ENCODE results near the gene RAB38. TPM values are rescaled to one million over a fixed set of nuclear protein-coding genes. Genes with fewer than 3 reads are reported as not detected.

The RAB38 gene
- total RNA-seq, 1 experiment from 2014 or later: 13.3 TPM

DNA sequence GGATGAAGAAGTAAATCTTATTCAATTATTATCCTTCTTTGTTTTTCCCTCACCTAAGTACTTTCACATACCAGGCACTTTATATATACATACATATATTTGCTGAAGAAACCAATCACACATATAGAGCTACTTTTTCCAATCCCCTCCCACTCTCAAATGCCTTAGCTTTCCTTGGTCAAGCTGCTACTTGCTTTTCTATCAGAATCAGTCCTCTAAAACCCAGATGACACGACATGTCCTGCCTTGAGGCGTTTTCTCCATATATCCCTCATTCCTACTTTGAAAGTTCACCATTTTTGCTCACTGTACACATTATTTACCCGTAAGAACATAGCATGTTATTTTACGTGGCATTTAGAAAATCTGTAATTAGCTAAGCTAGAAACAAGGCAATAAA is 5.4 kb downstream of the RAB38 start:
- Mint-ChIP-seq H3K27ac (no peak overlapping the region), H3K9me3 (no peaks in the 10 kb centered on the region), H3K4me1 (peaks cover 23% of the 10 kb centered on the region), H3K4me3 (no peak overlapping the region), H3K27me3 (ENCODE audit: low read depth) (no peaks in the 10 kb centered on the region), H3K36me3 (peaks cover 5% of the 10 kb centered on the region; the same call in 1 of the 2 replicates)
- CTCF ChIA-PET: no interaction called here
- POLR2A ChIA-PET: no interaction called here
- no peak for DNase-seq (ENCODE audit: low spot score)
- ATAC-seq: no peak
- TF ChIP-seq FOXK1 (CRISPR knock-in tag; IDR thresholded peaks at IDR 0.05) (no peak), JAZF1 (CRISPR knock-in tag; IDR thresholded peaks at IDR 0.05) (no peak)
- TF ChIP-seq, protein P1, sequence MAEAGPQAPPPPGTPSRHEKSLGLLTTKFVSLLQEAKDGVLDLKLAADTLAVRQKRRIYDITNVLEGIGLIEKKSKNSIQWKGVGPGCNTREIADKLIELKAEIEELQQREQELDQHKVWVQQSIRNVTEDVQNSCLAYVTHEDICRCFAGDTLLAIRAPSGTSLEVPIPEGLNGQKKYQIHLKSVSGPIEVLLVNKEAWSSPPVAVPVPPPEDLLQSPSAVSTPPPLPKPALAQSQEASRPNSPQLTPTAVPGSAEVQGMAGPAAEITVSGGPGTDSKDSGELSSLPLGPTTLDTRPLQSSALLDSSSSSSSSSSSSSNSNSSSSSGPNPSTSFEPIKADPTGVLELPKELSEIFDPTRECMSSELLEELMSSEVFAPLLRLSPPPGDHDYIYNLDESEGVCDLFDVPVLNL (CRISPR knock-in tag; IDR thresholded peaks at IDR 0.05; ENCODE audit: borderline replicate concordance, low read depth): no peak

DNA sequence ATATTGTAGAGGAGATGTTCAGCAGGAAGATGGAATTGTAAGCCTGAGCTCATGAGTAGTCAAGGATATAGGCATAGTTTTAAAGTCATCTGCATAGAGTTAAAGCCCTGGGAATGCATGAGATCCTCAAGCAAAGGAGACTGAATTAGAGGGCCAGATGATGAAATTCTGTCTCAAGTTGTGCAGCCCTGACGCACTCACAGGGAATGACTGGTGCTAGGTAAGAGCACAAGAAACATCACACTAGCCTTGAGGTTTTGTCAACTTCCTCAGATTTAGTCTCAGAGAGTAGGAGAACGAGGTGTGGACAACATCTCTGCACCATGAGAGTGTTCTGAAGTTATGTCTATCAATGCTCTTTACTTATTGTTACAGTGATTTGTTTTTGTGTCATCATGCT is 5.8 kb downstream of the RAB38 start:
- H3K9me3 Mint-ChIP-seq: no peaks in the 10 kb centered on the region

DNA sequence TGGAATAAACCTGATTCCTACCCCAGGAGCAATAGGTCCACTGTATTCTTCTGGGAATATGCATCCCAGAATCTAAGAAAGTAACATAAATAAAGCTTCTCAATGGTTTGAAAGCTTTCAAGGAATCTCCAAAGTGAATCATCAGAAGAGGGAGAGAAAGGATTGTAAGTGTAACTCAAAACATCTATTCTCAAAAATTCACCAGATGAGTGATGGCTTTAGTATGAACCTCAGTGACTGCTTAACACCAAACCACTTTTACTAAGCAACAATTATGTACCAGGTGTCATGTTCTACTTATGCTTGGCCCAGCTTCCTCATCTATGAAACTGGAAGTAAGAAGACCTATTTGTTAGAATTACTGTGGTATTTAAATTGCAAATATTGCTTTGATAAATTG is 7.4 kb downstream of the RAB38 start:
- H3K9me3 Mint-ChIP-seq: no peaks in the 10 kb centered on the region
- no peak for DNase-seq (ENCODE audit: low spot score)
- POLR2A ChIA-PET: no interaction called here
- H3K4me1 Mint-ChIP-seq: peaks cover 7% of the 10 kb centered on the region
- peaks cover 5% of the 10 kb centered on the region; the same call in 1 of the 2 replicates for H3K36me3 Mint-ChIP-seq
- ATAC-seq: no peak
- no peak overlapping the region for H3K4me3 Mint-ChIP-seq
- H3K27me3 Mint-ChIP-seq (ENCODE audit: low read depth): no peaks in the 10 kb centered on the region
- CTCF ChIA-PET: no interaction called here
- no peak overlapping the region for H3K27ac Mint-ChIP-seq
- TF ChIP-seq ZBTB21 (CRISPR knock-in tag; IDR thresholded peaks at IDR 0.05; ENCODE audit: borderline replicate concordance) (no peak), TEAD4 (CRISPR knock-in tag; IDR thresholded peaks at IDR 0.05) (no peak), NFYB (CRISPR knock-in tag; conservative IDR thresholded peaks at IDR 0.05; ENCODE audit: low read depth) (no peak), FOXP1 (CRISPR knock-in tag; IDR thresholded peaks at IDR 0.05; ENCODE audit: borderline replicate concordance) (no peak), CREM (CRISPR knock-in tag; IDR thresholded peaks at IDR 0.05) (no peak), ZNF423 (CRISPR knock-in tag; IDR thresholded peaks at IDR 0.05) (no peak), OVOL2 (CRISPR knock-in tag; IDR thresholded peaks at IDR 0.05; ENCODE audit: borderline replicate concordance) (no peak), JUN (CRISPR knock-in tag; IDR thresholded peaks at IDR 0.05) (no peak), NFATC4 (CRISPR knock-in tag; IDR thresholded peaks at IDR 0.05) (no peak), GRHL2 (CRISPR knock-in tag; IDR thresholded peaks at IDR 0.05; ENCODE audit: insufficient replicate concordance, severe bottlenecking) (no peak)
- TF ChIP-seq, protein P2, sequence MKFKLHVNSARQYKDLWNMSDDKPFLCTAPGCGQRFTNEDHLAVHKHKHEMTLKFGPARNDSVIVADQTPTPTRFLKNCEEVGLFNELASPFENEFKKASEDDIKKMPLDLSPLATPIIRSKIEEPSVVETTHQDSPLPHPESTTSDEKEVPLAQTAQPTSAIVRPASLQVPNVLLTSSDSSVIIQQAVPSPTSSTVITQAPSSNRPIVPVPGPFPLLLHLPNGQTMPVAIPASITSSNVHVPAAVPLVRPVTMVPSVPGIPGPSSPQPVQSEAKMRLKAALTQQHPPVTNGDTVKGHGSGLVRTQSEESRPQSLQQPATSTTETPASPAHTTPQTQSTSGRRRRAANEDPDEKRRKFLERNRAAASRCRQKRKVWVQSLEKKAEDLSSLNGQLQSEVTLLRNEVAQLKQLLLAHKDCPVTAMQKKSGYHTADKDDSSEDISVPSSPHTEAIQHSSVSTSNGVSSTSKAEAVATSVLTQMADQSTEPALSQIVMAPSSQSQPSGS (CRISPR knock-in tag; IDR thresholded peaks at IDR 0.05; ENCODE audit: borderline replicate concordance, low read depth): no peak
- TF ChIP-seq, protein P3, sequence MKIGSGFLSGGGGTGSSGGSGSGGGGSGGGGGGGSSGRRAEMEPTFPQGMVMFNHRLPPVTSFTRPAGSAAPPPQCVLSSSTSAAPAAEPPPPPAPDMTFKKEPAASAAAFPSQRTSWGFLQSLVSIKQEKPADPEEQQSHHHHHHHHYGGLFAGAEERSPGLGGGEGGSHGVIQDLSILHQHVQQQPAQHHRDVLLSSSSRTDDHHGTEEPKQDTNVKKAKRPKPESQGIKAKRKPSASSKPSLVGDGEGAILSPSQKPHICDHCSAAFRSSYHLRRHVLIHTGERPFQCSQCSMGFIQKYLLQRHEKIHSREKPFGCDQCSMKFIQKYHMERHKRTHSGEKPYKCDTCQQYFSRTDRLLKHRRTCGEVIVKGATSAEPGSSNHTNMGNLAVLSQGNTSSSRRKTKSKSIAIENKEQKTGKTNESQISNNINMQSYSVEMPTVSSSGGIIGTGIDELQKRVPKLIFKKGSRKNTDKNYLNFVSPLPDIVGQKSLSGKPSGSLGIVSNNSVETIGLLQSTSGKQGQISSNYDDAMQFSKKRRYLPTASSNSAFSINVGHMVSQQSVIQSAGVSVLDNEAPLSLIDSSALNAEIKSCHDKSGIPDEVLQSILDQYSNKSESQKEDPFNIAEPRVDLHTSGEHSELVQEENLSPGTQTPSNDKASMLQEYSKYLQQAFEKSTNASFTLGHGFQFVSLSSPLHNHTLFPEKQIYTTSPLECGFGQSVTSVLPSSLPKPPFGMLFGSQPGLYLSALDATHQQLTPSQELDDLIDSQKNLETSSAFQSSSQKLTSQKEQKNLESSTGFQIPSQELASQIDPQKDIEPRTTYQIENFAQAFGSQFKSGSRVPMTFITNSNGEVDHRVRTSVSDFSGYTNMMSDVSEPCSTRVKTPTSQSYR (CRISPR knock-in tag; IDR thresholded peaks at IDR 0.05): no peak

More for the DNA sequence above, 5.8 kb downstream of the RAB38 start:
- H3K4me1 Mint-ChIP-seq: peaks cover 20% of the 10 kb centered on the region
- POLR2A ChIA-PET: no interaction called here
- no peak for ATAC-seq
- no peaks in the 10 kb centered on the region for H3K27me3 Mint-ChIP-seq (ENCODE audit: low read depth)
- TF ChIP-seq, protein P4, sequence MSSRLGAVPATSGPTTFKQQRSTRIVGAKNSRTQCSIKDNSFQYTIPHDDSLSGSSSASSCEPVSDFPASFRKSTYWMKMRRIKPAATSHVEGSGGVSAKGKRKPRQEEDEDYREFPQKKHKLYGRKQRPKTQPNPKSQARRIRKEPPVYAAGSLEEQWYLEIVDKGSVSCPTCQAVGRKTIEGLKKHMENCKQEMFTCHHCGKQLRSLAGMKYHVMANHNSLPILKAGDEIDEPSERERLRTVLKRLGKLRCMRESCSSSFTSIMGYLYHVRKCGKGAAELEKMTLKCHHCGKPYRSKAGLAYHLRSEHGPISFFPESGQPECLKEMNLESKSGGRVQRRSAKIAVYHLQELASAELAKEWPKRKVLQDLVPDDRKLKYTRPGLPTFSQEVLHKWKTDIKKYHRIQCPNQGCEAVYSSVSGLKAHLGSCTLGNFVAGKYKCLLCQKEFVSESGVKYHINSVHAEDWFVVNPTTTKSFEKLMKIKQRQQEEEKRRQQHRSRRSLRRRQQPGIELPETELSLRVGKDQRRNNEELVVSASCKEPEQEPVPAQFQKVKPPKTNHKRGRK (CRISPR knock-in tag; IDR thresholded peaks at IDR 0.05; ENCODE audit: borderline replicate concordance): no peak
- TF ChIP-seq RELA (CRISPR knock-in tag; IDR thresholded peaks at IDR 0.05; ENCODE audit: borderline replicate concordance) (no peak), NR1H2 (CRISPR knock-in tag; IDR thresholded peaks at IDR 0.05) (no peak), ZNF423 (CRISPR knock-in tag; IDR thresholded peaks at IDR 0.05) (no peak), CREM (CRISPR knock-in tag; IDR thresholded peaks at IDR 0.05) (no peak), TP53 (CRISPR knock-in tag; IDR thresholded peaks at IDR 0.05) (no peak), SMAD4 (CRISPR knock-in tag; IDR thresholded peaks at IDR 0.05) (no peak), ZNF396 (CRISPR knock-in tag; IDR thresholded peaks at IDR 0.05; ENCODE audit: borderline replicate concordance) (no peak)
- TF ChIP-seq, protein P5, sequence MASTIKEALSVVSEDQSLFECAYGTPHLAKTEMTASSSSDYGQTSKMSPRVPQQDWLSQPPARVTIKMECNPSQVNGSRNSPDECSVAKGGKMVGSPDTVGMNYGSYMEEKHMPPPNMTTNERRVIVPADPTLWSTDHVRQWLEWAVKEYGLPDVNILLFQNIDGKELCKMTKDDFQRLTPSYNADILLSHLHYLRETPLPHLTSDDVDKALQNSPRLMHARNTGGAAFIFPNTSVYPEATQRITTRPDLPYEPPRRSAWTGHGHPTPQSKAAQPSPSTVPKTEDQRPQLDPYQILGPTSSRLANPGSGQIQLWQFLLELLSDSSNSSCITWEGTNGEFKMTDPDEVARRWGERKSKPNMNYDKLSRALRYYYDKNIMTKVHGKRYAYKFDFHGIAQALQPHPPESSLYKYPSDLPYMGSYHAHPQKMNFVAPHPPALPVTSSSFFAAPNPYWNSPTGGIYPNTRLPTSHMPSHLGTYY (CRISPR knock-in tag; IDR thresholded peaks at IDR 0.05): no peak
- TF ChIP-seq, protein P6, sequence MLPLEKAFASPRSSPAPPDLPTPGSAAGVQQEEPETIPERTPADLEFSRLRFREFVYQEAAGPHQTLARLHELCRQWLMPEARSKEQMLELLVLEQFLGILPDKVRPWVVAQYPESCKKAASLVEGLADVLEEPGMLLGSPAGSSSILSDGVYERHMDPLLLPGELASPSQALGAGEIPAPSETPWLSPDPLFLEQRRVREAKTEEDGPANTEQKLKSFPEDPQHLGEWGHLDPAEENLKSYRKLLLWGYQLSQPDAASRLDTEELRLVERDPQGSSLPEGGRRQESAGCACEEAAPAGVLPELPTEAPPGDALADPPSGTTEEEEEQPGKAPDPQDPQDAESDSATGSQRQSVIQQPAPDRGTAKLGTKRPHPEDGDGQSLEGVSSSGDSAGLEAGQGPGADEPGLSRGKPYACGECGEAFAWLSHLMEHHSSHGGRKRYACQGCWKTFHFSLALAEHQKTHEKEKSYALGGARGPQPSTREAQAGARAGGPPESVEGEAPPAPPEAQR (CRISPR knock-in tag; IDR thresholded peaks at IDR 0.05): no peak
- CTCF ChIA-PET: no interaction called here
- H3K27ac Mint-ChIP-seq: no peak overlapping the region; the same call in 1 of the 2 replicates
- H3K36me3 Mint-ChIP-seq: peaks cover 5% of the 10 kb centered on the region; the same call in 1 of the 2 replicates
- no peak overlapping the region for H3K4me3 Mint-ChIP-seq
- no peak for DNase-seq (ENCODE audit: low spot score)

All from WTC11 (cell line).